Lung microvascular endothelial cell (primary cell): ENCODE data around the gene TRPT1. TPM values are rescaled to one million over a fixed set of nuclear protein-coding genes. Genes with fewer than 3 reads are reported as not detected.

Experiments
- DNase-seq, 2 donors: peaks; one replicate each; pipeline versions ENCODE4 v3.0.0 to v3.0.0-alpha.2; 2010; ENCODE audit warnings: low read depth in 2 of 2
- total RNA-seq: library from RNA; depleted of rRNA; stranded (reverse); fragments of >200 nt; gene quantifications from 2 replicates; pipeline ENCODE4 v1.2.1, GENCODE V29; 2014

The TRPT1 gene
- total RNA-seq, 1 donor from 2014 or later: 33.1 TPM

DNA sequence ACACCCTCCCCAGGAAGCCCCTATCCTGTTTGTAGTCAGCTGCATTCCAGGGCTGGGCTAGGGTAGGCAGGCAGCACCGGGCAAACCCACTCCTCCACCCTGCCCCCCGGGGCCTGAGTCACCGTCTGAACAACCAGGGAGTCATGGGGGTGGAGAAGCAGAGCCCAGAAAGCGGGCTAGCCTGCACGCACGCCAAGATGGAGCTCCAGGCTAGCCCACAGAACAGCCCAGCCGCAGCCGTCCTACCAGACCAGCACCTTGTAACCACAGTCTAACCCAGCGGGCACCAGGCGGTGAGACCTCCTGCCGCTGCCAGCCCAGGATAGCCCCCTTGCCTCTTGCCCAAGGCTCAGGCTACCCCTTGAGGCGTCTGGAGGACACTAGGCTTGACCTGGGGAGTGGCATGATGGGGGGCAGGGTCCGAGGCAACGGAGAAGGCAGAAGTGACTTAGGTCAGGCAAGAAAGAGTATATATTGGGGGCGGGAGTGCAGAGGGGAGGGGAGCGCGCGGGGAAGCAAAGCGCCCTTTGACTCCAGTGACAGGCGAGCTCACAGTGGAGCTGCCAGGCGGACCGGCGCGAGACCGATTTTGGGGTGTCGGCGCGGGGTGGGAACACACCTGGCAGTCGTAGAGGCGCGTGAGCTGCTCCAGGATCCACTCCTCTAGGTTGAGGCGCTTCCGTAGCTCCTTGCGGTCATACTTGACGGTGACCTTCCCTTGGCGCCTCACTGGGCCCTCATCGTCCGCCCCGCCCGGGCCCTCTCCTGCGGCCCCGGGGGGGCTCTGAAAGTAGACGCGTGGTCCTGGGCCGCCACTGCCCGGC, 20.0 kb upstream of the TRPT1 start:
- peak; percentile 53 to 88 for DNase-seq

DNA sequence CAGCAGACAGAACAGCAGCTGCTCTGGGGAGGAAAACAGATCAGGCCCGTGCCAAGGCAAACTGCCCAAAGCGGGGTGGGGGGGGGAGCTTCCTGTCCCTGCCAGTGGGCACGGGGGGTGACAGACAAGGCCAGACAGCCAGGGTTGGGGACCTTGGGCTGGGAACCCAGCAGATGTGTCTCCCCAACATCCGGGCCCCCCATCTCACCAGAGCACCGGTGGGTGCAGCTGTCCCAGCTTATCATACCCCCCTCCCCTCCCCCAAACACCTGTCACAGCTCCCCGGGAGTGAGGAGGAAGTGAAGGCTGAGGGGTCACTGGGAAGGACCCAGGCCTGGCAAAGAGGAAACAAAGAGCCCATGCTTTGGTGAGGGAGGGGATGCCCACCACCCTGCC, 19.4 kb upstream of the TRPT1 start:
- peak in 1 of 2 donors; percentile 29 for DNase-seq

DNA sequence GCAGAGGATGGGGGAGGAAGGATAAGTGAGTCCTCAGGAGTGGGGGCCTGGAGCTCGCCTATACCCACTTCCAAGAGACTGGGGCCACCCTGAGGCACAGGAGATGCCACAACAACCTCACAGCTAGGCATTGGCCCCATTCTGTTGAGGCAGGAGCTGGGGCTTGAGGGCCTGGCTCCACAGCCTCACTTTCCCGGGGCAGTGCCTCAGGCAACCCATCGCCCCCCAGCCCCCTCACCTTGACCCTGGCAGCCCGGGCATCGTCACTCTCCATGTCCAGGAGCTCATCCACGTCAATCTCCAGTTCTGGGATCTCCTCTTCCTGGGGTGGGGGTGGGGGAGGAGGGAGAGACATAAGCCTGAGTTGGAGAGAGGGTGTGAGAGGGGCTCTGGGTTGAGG, 19.0 kb upstream of the TRPT1 start:
- no peak for DNase-seq

DNA sequence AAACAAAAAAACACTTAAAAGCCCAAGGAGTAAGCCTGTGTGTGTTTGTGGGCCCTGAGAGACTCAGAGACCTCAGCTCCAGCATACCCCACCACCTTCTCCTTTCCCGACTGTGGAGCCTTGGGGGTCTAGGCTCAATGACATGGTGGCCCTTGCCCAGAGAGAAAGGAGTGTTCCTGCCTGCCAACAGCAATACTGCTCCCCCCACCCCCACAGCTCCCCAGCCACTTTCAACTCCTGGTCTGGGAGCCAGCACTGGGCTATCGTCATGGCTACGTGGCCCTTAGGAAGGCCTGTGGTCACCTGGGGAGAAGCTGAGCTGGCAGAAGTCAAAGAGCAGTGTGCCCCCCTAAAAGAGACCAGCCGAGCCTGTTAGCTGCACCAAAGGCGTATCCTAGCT, 18.1 kb upstream of the TRPT1 start:
- DNase-seq: no peak

DNA sequence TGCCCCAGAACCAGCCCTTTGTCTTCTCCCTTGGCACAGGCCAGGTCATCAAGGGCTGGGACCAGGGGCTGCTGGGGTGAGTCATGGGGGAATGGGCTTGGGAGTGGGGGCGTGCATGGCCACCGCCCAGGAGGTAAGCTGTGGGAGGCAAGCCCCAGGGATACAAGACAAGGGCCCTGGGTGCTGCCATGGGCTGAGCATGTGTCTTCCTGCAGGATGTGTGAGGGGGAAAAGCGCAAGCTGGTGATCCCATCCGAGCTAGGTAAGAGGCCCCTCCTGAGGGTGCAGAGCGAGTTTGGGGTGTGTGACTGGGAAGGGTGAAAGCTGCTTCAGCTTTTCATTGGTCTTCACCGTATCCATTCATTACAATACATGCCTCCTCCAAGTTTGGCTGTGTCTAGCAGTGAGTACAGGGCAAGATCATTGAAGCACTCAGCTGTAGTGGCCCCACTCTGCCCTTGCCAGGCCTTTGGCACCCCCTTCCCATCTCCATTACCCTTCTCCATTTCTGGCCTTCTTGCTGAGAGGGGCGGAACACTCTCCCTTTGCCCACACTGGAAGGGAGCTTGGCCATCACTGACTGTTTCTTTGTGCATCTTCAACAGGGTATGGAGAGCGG, 17.4 kb upstream of the TRPT1 start:
- no peak for DNase-seq

DNA sequence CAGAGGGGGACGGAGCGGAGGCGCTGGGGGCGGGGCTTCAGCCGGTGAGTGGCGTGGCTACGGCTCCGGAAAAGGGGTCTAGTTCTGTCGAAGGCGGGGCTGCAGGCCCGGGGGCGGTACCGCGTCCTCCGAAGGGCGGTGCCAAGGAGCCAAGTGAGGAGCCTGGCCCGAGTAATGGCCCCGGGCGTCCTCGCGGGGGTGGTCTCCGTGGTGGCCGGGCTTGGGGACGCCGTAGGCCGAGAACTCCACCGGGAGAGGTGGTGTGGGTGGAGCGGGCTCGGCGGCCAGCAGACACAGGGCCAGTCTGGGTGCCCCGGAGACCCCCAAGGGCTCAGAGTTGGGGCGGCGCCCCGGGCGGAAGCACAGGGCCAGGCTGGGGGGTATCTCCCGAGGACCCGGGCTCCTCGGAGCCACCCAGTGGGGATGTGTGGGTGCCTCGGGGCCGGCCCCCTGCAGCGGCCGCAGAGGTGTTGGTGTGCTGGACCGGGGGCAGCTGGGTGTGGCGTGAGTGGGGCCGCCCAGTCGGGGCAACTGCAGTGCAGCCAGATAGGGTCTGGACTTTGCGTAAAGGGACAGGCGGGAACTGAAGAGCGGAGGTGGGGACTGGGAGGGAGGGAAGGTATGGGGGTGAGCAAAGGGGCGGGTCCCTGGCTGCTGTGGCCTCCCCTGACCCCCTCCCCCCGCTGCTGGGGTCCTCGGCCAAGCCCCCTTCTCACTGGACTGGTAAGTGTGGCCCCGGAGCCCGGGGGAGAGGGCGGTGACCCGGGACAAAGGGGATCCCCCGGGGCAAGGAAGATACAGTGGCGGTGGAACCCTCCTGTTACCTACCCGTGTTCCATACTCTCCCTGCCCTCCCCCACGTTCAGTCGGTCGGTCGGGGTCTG, 15.7 kb upstream of the TRPT1 start:
- DNase-seq: peak; percentile 36 to 73

DNA sequence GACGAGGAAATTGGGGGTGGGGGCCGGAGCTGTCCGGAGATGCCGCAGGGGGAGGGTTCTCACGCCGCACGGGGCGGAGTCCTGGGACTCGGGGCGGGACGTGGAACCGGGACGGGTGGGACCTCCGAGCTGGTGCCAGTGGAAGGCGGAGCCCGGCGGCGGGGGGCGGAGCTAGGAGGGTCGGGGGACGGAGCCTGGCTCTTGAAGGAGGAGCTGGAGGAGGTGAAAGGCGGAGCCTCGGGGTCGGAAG, 15.2 kb upstream of the TRPT1 start:
- peak; percentile 99 to 100 for DNase-seq

DNA sequence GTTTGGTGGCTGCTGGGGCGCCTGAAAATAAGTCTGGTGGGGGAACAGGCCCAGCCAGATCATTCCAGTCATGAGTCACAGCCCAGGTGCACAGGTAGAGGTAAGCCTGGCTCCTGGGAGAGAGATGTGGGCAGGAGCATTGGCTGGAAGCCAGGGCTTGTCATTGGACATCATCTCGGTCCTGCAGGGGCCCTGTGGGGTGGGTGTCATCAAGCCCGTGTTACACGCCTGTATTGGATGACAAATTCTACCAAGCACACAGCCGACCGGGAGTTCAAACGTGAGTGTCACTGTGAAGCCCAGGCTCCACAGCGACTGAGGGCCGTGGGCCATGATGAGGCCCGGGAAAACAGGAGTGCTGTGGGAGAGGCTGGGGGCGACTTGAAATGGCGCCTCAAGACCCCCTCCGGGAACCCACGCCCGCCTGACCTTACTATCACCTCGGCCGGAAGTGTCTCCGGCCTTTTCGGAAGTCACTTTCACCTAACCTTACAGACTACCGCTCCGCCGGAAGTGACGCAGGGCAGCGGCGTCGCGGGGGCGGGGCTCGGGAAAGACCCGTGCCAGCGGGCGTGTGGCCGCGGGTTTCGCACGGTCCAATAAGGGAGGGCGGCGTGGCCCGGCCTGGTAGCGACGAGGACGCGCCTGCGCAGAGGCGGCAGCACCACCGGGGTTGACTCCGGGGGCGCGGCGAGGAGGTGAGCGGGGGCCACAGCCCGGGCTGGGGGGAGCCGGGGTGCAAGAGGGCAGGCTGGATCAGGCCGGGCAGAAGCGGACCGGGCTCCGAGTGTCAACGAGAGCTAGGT, 14.7 kb upstream of the TRPT1 start, which contains the start of gene FKBP2:
Gene FKBP2 (plus strand): TSS at position 661 of the 806 bp plus-strand sequence. CDS start 1,293 bp downstream, outside the sequence.
- peak; percentile 97 to 98 for DNase-seq

DNA sequence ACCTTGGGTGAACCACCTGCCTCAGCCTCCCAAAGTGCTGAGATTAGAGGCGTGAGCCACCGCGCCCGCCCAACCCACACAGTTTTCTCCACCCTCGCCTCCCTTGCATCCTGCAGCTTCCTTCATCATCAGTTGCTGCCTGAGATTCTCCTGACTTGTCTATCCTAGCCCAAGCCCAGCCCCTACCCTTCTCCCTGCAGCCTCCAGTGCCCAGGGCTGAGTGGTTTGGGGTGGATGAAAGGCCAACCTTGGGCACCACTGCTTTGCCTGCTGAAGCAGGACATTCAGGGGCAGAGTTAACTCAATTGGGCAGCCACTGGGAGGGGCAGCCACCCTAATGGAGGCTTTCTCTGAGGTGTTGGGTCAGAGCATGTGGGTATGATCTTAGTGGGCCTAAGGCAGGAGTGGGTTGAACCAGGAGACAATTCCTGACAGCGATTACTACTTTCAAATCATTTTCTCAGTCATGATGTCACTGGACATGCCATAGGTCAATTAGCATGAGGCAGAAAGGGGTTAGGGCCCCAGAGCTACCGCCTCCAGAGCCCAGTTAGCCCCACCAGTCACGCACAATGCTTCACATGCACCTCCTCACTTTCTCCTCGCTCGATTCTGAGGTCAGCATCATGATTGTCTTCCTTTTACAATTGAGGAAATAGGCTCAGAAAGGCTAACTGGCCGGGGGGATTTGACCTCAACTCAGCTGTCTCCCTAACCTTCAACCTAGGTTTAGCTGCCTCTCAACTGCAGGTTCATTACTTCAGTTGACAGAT, 13.9 kb upstream of the TRPT1 start:
- no peak for DNase-seq

DNA sequence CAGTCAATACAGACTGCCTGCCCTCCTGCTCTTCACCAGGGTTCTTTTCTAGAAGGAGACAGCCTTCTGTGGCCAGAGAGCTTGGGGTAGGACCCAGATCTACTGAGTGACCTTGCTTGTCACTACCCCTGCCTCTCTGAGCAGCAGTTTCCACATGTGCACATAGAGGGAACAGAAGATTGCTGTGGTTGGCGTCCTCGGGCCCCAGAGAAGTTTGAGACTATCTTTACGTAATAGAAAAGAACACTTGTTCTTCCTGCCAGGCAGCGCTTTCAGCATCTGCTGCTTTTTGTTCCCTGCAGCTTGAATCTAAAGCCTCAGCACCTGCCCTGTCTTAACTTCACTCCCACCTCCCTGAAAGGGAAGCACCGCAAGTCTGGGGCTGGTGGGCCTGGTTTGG, 13.0 kb upstream of the TRPT1 start:
- DNase-seq: no peak

DNA sequence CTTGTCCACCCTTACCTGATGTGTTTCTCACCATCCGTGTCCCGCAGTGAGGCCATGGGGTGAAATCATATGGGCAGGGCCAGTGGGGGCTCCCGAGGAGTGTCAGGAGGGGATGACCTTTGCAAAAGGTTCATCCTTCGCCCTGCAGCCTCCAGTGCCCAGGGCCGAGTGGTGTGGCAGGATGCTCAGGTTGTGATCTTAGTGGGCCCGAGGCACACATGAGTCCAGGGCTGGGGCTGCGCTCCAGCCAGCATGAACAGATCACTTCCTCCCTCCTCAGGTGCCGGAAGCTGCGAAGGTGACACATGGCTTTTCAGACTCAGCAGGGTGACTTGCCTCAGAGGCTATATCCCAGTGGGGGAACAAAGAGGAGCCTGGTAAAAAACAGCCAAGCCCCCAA, 12.1 kb upstream of the TRPT1 start:
- DNase-seq: no peak

DNA sequence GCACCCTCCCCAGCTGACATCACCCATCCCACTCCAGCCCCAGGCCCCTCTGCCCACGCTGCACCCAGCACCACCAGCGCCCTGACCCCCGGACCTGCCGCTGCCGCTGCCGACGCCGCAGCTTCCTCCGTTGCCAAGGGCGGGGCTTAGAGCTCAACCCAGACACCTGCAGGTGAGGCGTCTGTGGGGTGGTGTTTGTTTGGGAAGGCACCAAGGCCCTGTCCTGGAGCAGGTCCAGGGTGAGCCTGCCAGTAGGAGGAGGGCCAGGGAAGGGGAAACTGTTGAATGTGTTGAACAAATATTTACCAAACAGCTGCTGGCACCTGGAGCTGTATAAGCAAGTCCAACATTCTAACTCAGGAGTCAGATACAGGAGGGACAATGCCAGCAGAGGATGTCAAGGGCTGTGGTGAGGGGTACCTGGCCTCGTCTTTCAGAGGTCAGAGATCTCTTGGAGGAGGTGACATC, 11.5 kb upstream of the TRPT1 start:
- DNase-seq: peak in 1 of 2 donors; percentile 60

DNA sequence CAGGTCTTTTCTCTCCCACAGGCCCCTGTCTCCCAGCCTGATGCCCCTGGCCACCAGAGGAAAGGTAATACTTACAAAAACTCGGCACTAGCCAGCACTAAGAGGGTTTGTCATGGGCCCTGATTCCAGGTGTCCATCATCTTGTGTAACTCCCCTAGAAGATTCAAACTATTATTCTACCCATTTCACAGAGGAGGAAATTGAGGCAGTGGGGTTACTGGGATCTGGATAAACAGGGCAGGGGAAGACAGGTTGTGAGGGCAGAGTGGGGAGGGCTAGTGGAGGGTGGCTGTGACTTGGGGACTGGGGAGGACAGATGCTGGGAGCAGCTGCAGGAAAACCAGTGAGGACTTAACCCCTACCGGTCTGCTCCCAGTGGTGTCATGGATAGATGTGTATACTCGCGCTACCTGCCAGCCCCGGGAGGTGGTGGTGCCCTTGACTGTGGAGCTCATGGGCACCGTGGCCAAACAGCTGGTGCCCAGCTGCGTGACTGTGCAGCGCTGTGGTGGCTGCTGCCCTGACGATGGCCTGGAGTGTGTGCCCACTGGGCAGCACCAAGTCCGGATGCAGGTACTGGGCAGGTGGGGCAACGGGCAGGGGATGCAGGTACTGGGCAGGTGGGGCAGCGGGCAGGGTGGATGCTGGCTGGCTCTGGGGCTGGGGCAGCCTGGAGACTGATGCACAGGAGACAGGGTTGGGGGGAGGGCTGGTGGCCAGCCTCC, 9.6 kb upstream of the TRPT1 start:
- no peak for DNase-seq

DNA sequence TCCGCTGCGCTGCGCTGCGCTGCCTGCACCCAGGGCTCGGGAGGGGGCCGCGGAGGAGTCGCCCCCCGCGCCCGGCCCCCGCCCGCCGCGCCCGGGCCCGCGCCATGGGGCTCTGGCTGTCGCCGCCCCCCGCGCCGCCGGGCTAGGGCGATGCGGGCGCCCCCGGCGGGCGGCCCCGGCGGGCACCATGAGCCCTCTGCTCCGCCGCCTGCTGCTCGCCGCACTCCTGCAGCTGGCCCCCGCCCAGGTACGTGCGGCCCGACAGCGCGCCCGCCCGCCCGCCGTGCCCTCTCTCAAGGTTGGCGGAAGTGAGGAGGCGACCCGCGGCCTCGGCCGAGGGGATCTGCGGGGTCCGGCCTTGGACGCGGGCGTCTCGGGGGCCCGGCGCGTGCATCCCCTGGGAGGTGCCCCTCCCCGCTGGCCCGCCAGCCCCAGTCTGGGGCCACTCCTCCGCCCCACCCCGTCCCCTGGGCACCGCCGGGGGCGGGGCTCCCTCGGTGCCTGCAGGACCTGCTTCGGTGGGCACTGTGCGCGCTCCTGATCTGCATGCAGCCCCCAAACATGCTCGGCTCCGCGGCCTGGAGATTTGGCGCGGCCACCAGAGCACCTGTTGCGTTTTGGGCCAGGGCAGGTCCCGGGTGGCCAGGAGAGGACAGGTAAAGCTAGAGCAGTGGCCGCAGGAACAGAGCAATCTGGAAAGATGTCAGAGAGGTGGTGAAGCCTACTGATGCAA, 8.8 kb upstream of the TRPT1 start:
- DNase-seq: peak in 1 of 2 donors; percentile 37

DNA sequence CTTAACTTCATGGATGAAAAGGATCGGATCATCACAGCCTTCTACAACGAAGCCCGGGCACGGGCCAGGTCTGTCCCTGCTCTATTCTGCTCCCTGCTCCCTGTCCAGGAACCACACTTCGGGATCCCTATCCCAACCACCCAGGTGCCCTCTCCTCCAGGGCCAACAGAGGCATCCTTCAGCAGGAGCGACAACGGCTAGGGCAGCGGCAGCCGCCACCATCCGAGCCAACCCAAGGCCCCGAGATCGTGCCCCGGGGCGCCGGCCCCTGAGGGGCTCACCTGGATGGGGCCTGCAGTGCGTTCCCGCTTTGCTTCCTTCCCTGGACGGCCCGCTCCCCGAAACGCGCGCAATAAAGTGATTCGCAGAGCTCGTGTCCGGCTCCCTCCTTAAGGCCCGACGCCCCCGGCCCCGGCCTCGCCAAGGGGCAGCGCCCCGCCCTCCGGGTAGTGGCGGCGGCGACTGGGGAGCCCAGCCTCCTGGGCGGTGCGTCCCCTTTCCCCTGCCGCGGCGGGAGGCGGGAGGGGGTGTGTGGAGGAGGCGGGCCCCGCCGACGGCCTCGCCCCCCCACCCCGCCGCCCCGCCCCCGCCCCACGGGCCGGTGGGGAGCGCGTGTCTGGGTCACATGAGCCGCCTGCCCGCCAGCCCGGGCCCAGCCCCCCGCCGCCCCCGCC, 8.1 kb upstream of the TRPT1 start, which contains the start of gene VEGFB:
Gene VEGFB (plus strand): TSS at position 672 of the 674 bp plus-strand sequence. CDS start 250 bp downstream, outside the sequence.
- DNase-seq: peak; percentile 52 to 66

DNA sequence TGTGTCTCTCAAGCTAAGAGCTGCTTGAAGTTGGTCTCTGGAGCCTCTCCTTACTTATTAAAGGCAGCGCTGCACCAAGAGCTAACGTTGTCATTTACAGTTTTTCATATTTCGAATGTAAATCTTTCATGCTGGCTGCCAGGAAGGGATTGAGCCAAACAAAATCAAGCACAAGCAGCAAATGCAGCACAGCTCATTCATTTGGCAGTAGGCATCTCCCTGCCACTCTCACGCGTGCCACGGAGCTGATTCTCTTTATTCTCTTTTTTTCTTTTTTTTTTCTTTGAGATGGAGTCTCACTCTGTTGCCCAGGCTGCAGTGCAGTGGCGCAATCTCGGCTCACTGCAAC, 7.0 kb upstream of the TRPT1 start:
- no peak for DNase-seq

DNA sequence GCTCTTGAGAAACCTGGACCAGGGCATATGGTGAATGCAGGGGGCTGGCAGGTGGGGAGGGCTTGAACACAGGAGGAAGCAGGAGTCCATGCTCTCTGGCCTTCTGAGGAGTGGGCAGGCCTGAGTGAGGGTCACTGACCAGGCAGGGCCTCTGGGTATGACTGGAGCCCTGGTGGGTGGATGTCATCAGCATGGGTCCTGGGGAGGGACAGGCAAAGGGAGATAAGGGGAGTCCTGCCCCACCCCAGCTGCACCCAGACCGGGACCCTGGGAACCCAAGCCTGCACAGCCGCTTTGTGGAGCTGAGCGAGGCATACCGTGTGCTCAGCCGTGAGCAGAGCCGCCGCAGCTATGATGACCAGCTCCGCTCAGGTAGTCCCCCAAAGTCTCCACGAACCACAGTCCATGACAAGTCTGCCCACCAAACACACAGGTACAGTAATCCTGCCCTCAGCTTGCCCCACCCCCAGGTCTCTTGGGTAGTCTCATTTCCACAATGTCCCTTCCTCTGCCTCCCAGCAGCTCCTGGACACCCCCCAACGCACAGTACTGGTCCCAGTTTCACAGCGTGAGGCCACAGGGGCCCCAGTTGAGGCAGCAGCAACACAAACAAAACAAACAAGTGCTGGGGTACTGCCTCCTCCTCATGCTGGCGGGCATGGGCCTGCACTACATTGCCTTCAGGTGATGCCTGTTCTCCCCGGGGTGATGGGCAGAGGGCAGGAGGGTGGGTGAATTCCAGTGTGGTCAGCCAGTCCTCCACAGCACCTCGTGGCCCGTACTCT, 6.4 kb upstream of the TRPT1 start:
- DNase-seq: no peak

DNA sequence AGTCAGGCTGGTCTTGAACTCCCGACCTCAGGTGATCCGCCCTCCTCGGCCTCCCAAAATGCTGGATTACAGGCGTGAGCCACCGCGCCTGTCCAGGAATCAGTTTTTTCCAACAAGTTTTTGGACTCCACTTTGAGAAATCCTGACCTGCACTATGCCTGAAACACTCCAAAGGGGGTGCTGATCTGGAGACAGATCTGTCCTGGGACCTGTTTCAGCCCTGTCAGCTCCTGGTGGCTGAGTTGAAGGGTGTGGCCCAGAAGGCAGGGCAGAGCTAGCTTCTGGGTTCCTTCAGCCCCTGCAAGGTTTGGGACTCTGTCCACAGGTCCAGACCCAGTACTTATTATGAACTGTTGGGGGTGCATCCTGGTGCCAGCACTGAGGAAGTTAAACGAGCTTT, 5.6 kb upstream of the TRPT1 start:
- DNase-seq: no peak
